Erythroblast (primary cell): ENCODE data around the gene BCAR3.
"Not testable (repeated sequence)": the region's sequence is repeated elsewhere in the genome, so short reads cannot be mapped to it uniquely, and the experiment has no call there.

Experiments used
- DNase-seq, 2 experiments: peaks; one replicate each; lab custom pipeline; 2025; lab: John Stamatoyannopoulos, UW
- GATA1 ChIP-seq: IDR thresholded peaks from 2 replicates; pipeline ENCODE4 v1.6.1; 2011; ENCODE audit warnings: low read depth, mild to moderate bottlenecking, control low read depth, low read length, moderate library complexity
- POLR2A ChIP-seq: IDR thresholded peaks from 2 replicates; pipeline ENCODE4 v1.6.1; 2011; ENCODE audit warnings: mild to moderate bottlenecking, low read length

The BCAR3 gene

GRCh38 chr1:93675271-93675670, 6.4 kb downstream of the BCAR3 start:
- no peak for TF ChIP-seq GATA1
- TF ChIP-seq POLR2A = no peak
- DNase-seq = no peak

- DNase-seq = not testable (repeated sequence)
Observed at GRCh38 chr1:93674071-93674470, 7.6 kb downstream of the BCAR3 start.

- DNase-seq = peak in 1 of 2 experiments; percentile 38
- TF ChIP-seq GATA1 = no peak
- no peak for TF ChIP-seq POLR2A
Observed at GRCh38 chr1:93673163-93673829, 8.3 kb downstream of the BCAR3 start.

- peak; percentile 27 to 61 for DNase-seq
- TF ChIP-seq GATA1 = no peak
Observed at GRCh38 chr1:93672477-93673162, 9.0 kb downstream of the BCAR3 start.

- peak; percentile 66 to 86 for DNase-seq
- TF ChIP-seq POLR2A = no peak
Observed at GRCh38 chr1:93672069-93672468, 9.6 kb downstream of the BCAR3 start.

GRCh38 chr1:93671099-93671621, 10.5 kb downstream of the BCAR3 start:
- DNase-seq = peak; percentile 28 to 74
- TF ChIP-seq POLR2A = no peak
- TF ChIP-seq GATA1 = no peak

GRCh38 chr1:93670141-93670540, 11.5 kb downstream of the BCAR3 start:
- TF ChIP-seq GATA1 = no peak
- no peak for TF ChIP-seq POLR2A
- peak; percentile 28 to 55 for DNase-seq

GRCh38 chr1:93669369-93669768, 12.3 kb downstream of the BCAR3 start:
- DNase-seq = no peak

GRCh38 chr1:93668951-93669350, 12.7 kb downstream of the BCAR3 start:
- no peak for DNase-seq
- TF ChIP-seq GATA1 = no peak
- TF ChIP-seq POLR2A = no peak

More at GRCh38 chr1:93669369-93669768, 12.3 kb downstream of the BCAR3 start:
- TF ChIP-seq POLR2A (no peak), GATA1 (no peak)

- no peak for TF ChIP-seq GATA1
- no peak for TF ChIP-seq POLR2A
- DNase-seq = no peak
Observed at GRCh38 chr1:93668121-93668520, 13.5 kb downstream of the BCAR3 start.

- TF ChIP-seq GATA1 = no peak
- TF ChIP-seq POLR2A = no peak
- no peak for DNase-seq
Observed at GRCh38 chr1:93667642-93668041, 14.0 kb downstream of the BCAR3 start.

- TF ChIP-seq GATA1 = no peak
- no peak for TF ChIP-seq POLR2A
- DNase-seq = no peak
Observed at GRCh38 chr1:93666613-93667384, 14.8 kb downstream of the BCAR3 start.

- no peak for DNase-seq
- no peak for TF ChIP-seq POLR2A
- no peak for TF ChIP-seq GATA1
Observed at GRCh38 chr1:93665015-93665414, 16.6 kb downstream of the BCAR3 start.

GRCh38 chr1:93663208-93663614, 18.4 kb downstream of the BCAR3 start:
- no peak for TF ChIP-seq POLR2A
- TF ChIP-seq GATA1 = no peak
- peak in 1 of 2 experiments; percentile 8 for DNase-seq
